HG03280 (cell line): ENCODE data around the gene C3.
"Not testable (repeated sequence)": the region's sequence is repeated elsewhere in the genome, so short reads cannot be mapped to it uniquely, and the experiment has no call there.

ENCODE experiments used
- ATAC-seq: cut with Tn5 transposase; IDR thresholded peaks from one replicate; pipeline ENCODE4 v1.9.1; 2021; ENCODE audit warnings: mild to moderate bottlenecking, moderate library complexity; ENCODE audit not compliant: unreplicated experiment

The C3 gene

DNA sequence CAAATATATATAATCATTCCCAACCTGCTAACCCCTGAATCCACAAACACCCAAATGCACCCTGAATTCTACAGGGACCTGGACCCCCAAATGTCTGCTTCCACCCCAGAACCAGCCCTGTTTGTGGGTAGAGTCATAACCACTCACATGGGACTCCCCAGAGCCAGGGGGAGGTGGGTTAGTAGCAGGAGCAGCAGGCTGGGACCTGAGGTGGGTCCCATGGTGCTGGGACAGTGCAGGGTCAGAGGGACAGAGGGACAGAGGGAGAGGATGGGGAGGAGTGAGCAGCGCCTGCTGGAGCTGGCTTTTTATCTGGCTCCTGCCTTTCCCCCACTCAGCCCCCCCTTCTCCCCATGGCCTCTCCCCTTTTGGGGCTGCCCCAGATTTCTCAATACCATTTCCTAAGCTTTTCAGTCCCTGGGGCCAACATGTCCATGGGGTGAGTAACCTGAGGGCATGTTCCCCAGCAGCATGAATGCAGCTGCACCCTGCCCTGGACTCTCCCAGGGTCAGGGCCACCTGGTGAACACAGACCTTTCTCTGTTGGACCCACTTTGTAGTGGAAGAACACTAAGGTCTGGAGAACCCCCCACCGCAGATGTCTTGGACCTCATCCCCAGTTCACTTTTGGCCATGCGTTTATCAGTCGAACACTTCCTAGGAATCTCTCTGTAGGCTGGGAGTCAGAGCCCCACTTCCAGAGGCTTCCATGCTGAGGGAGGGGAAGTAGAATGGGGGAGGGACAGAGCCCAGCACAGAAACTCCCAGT, at the start of gene C3:
C3 (minus strand) TSS at position 282 of the 769 bp plus-strand sequence; CDS start at position 221, 61 bp downstream.
- no peak for ATAC-seq

DNA sequence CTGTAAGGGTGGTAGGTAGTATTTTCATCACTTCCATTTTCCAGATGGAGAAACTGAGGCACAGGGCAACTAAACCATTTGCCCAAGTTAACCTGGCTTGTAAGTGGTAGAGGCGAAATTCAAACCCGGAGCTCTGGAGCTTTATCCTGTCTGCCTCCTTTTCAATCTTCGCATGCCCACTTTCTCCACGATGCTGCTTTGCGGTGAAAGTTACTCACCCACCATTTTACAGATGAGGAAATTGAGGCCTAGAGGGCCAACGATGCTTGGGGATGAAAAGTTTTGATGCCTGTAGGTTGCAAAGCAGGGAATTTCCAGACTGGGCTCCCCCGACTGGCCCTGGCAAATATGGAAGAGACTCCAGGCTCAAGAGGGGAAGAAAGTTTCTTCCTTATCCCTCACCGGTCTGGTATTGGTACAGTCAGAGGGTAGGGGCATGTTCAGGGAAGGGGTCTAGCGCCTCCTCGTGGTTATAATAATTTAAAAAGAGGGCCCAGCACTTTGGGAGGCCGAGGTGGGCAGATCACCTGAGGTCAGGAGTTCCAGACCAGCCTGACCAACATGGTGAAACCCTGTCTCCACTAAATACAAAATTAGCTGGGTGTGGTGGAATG, 48.7 kb upstream of the C3 start:
- no peak for ATAC-seq

DNA sequence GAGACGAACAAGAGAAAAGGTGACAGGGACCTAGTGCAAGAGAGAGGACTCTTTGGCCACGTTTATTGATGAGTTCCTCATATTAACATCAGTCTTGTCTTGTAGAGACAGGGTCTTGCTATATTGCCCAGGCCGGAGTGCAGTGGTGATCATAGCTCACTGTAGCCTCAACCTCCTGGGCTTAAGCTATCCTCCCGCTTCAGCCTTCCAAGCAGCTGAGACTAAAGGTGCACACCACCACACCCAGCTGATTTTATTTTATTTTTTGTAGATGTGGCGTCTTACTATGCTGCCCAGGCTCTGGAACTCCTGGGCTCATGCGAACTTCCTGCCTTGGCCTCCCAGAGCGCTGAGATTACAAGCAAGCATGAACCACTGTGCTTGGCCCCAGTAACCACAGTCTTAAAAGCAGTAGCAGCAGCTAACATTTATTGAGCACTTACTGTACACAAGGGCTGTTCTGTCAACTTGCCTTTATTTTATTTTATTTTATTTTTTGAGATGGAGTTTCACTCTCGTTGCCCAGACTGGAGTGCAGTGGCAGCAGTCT, 47.9 kb upstream of the C3 start:
- no peak for ATAC-seq

DNA sequence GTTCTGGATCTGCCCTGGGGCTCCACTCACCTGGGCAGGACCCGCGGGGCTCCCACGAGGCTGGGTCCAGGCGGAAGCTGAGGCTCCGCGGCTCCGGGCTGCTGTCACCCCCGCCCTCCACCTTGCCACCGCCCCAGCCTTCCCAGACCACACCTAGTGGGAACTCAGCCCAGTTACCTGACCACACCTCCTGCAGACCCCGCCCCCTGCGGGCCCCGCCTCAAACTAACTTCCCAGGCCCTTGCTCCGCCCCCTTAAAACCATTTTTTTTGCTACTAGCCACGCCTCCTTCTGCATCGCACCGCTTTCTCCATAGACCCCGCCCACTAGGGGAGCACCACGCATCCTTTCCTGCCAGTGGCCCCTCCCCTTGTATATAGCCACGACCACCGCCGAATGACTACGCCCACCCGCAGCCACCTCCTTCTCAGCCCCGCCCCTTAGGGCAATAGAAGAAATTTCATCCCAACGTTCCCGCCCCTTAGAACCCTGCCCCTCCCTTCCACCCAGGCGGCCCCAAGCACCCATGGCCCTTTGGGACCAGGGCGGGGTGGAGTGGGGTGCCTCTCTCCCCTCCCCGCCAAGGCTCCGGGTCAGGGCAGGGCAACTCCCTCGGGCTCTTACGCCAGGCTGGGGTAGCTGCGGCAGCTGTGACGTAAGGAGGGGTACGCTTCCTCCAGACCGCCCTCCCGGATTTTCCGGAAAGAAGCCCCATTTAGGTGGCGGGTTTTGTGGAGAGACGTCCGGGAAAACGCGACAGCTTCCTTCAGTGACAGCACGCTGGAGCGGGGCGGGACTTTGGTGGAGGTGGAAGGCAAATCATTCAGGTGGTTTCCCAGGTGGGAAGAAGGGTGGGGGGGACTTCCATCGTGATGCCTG, 47.1 kb upstream of the C3 start, which contains the start of gene SH2D3A:
SH2D3A (minus strand) TSS at position 79 of the 879 bp plus-strand sequence. CDS start 3,687 bp downstream, outside the sequence.
- peak; percentile 75 for ATAC-seq

DNA sequence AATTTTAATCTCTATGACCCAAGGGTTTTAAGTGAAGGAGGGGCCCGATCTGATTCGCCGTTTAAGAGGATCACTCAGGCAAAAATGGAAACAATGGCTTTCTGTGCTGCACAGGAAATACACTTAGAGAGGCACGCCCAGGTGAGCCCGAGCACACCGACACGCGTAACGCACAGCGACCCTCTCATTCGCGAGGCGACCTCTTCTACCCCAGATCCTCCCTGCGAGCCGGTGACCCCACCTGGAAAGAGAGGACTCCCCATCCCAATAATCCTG, 46.6 kb upstream of the C3 start:
- peak; percentile 24 for ATAC-seq

- no peak for ATAC-seq
Observed at GRCh38 chr19:6766357-6767080, 46.1 kb upstream of the C3 start.

GRCh38 chr19:6765738-6766356, 45.4 kb upstream of the C3 start:
- ATAC-seq: no peak

DNA sequence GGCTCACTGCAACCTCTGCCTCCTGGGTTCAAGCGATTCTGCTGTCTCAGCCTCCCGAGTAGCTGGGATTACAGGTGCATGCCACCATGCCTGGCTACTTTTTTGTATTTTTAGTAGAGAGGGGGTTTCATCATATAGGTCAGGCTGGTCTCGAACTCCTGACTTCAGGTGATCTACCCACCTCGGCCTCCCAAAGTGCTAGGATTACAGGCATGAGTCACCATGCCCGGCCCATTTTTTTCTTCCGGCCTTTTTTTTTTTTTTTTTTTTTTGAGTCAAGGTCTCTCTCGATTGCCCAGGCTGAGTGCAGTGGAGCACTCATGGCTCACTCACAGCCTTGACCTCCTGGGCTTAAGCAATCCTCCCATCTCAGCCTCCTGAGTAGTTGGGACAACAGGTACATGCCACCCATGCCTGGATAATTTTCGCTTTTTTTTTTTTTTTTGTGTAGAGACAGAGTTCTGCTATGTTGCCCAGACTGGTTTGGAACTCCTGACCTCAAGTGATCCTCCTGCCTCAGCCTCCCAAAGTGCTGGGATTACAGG, 41.9 kb upstream of the C3 start:
- not testable (repeated sequence) for ATAC-seq

DNA sequence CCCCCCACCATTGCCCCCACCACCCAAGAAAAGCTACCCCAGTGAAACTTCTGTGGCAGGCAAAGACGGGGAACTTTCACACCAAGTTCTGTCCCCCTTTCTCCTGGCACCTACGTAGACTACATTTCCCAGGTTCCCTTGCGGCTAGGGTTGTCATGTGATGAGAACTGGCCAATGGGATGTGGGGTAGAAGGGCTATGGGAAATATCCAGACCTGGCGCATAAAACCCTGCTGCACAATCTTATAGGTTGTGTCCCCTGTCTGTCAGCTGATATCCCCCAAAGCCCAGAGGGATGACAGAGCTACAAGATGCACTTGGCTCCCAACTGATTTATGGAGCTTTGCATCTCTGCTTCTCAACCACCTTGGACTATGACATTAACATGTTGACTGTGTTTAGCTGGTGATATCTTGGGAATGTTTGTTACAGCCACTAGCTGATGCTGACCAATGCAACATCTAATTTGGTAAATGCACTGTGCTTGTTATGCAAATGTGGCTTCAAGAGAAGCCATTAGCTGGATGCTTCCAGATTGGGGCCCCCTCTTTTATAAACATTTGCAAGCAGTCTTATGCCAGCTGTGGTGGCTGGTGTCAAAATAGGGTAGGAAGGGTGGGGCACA, 40.7 kb upstream of the C3 start:
- ATAC-seq: no peak

GRCh38 chr19:6760606-6761005, 40.2 kb upstream of the C3 start:
- no peak for ATAC-seq

GRCh38 chr19:6754653-6755463, 34.4 kb upstream of the C3 start:
- ATAC-seq: no peak

DNA sequence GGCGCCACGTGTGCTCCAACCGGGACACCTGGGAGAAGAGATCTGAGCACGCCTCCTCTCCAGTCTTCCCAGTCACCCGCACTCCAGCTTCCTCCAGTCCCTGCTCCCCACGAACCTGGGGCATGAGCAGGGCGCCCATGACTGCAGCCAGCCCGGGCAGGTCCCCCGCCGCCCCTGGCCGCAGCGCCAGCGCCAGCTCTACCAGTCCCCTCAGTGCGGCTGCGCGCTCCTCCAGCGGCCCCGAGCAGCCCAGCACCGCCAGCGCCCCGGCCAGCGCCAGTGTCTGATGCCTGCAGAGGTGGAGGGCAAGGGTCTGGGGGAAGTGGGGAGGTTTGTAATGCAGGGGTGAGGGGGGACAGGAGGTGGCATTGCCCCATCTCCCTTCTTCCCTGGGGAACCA, 33.7 kb upstream of the C3 start:
- no peak for ATAC-seq

DNA sequence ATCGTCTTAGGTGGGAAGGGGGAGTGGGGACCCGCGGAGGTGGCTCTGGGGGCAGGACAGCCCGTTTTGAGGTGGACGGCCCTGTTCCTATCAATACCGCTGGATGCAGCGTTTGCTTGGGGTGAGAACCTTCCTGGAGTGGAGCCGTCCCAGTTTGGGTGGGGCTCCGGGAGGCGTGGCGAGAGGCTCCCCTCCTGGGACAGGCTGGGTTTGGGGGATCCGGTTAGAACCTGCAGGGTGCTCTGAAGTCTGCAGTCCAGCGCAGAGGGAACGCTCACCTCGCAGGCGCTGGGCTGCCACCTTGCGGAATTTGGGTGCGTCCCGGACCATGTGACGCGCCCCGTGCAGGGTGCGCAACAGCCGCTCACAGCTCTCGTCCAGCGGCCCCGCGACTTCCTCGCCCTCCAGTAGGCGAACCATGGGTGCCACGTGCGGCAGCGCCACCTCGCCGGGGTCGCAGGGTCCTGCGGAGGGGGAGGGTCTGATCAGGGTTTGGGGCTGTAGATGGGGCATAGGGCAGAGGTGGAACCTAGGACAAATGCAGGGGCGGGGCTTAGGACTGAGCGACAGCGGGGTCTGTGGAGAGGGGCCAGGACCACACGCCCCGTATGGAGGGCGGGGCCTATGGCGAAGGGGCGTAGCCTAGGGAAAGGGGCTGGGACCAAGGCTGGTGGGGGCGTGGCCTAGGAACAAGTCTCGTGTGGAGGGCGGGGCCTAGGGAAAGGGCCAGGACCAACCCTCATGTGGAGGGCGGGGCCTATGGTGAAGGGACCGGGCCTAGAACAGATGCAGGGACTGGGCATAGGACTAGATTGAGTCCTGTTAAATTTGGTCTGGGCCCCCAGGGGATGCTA, 33.0 kb upstream of the C3 start:
- peak; percentile 84 for ATAC-seq

DNA sequence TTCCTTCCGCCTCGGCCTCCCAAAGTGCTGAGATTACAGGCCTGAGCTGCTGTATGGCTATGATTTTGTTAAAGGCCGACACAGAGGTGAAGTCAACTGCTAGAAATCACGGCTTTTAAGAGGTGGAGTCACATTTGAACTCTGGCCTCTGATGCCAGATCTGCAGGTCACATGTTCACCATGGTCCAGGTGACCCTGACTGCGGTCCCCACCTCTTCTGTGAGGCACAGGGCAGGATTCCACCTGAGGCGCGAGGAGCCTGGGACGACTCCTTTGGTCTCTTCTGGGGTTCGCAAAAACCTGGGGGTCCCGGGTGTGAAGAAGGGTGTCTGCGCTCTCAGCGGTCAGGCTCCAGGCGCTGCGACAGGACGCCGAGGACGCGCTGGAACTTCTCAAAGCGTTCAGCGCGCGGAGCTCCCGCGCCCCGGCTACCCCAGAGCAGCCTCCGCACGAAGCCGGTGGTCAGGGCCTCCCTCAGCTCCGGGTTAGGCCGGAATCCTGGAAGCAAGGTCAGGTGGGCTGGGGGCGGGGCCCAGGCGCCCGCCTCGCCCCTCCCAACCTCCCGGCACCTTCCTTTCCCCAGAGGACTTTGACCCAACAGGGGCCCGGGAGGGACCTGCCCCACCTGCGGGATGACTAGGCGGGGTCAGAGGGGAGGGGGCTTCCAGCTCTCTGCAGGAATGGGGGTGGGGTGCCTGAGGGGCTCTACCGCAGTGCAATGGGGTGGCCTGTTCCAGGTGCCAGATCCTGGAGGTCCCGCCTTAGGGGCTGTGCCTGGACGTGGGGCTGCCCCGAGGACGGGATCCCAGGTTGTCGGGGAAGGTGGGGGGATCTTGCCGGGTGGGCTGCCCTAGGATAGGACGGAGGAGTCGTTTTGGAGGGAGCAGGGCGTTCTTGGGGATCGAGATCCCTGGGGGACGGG, 32.1 kb upstream of the C3 start:
- no peak for ATAC-seq

DNA sequence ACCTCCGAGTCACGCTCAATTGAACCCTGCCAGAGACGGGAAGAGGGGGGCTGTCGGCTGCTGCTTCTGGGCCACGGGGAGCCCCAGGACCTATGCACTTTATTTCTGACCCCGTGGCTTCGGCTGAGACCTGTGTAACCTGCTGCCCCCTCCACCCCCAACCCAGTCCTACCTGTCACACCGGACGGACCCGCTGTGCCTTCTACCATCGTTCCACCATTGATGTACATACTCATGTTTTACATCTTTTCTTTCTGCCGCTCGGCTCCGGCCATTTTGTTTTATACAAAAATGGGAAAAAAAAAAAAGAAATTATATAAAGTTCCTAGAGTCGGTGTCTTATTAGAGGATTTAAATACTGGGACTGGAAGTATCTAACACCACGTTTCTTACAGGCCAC, 30.7 kb upstream of the C3 start:
- no peak for ATAC-seq

DNA sequence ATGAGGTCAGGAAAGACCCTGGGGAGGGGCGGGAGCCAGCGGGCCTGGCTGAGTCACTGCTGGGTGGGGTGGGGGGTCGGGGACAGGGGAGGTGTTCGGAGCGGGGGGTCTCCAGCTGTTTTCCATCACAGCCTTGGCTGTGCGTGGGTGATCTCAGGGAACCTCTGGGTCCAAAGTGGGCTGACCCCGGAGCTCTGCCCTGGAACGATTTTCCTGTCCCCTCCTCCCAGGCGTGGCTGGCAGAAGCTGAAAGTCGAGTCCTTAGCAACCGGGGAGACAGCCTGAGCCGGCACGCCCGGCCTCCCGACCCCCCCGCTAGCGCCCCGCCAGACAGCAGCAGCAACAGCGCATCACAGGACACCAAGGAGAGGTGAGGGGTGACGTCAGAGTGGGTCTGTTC, 29.6 kb upstream of the C3 start:
- ATAC-seq: no peak

GRCh38 chr19:6748543-6748942, 28.1 kb upstream of the C3 start:
- not testable (repeated sequence) for ATAC-seq
